Measurements from ENCODE around the gene ACAP3.

- TF ChIP-seq, protein P1, sequence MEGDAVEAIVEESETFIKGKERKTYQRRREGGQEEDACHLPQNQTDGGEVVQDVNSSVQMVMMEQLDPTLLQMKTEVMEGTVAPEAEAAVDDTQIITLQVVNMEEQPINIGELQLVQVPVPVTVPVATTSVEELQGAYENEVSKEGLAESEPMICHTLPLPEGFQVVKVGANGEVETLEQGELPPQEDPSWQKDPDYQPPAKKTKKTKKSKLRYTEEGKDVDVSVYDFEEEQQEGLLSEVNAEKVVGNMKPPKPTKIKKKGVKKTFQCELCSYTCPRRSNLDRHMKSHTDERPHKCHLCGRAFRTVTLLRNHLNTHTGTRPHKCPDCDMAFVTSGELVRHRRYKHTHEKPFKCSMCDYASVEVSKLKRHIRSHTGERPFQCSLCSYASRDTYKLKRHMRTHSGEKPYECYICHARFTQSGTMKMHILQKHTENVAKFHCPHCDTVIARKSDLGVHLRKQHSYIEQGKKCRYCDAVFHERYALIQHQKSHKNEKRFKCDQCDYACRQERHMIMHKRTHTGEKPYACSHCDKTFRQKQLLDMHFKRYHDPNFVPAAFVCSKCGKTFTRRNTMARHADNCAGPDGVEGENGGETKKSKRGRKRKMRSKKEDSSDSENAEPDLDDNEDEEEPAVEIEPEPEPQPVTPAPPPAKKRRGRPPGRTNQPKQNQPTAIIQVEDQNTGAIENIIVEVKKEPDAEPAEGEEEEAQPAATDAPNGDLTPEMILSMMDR (IDR thresholded peaks at IDR 0.05; ENCODE audit: low read depth, low read length): no peak
- TF ChIP-seq POLR2A (IDR thresholded peaks at IDR 0.05; ENCODE audit: extremely low read depth, insufficient read length): no peak
- TF ChIP-seq MYC (IDR thresholded peaks at IDR 0.05; ENCODE audit: low read depth, low read length): no peak
- TF ChIP-seq MAX (IDR thresholded peaks at IDR 0.05; ENCODE audit: low read depth, low read length): no peak
Measured at GRCh38 chr1:1336446-1336845, 28.7 kb upstream of the ACAP3 start.
